Loucy (cell line): ENCODE data around the gene DEPDC5.

Experiments
- CTCF ChIP-seq: fragments of 200-600 bp; sonication (generic); conservative IDR thresholded peaks from 2 replicates; pipeline ENCODE4 v1.5.1; 2014; ENCODE audit warnings: mild to moderate bottlenecking, antibody characterized with exemption, low read length
- EZH2phosphoT487 ChIP-seq: fragments of 200-600 bp; IDR thresholded peaks from 2 replicates; pipeline ENCODE4 v1.6.1; 2018; ENCODE audit warnings: antibody characterized with exemption, mild to moderate bottlenecking, moderate library complexity, borderline replicate concordance

DNA sequence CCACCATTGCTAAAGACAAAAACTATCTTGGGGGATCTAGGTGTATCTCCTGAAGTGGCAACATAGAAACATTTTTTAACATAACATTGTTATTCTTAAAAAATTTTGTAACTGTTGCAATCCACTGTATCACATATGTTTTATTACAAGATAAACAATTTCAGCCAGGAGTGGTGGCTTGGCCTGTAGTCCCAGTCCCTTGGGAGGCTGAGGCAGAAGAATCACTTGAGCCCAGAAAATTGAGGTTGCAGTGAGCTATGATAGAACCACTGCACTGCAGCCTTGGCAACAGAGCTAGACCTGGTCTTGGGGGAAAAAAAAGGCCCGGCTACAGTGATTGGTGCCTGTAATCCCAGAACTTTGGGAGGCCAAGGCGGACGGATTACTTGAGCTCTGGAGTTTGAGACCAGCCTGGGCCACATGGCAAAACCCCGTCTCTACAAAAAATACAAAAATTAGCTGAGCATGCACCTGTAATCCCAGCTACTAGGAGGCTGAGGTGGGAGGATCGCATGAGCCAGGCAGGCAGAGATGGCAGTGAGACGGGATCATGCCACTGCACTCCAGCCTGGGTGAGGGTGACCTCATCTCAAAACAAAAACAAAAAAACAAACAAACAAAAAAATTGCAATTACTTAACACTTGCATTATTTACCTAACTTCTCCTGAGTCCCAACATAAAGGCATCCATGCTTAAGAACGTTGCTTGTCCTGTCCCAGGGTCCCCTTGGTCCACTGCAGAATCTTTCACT is 1.5 kb upstream of the DEPDC5 start:
- TF ChIP-seq CTCF (no peak), EZH2phosphoT487 (no peak)
